GM12891 (cell line): ENCODE measurements around the gene RNF186.

Experiments
- POLR2A ChIP-seq: IDR thresholded peaks from 2 replicates; pipeline ENCODE4 v1.6.1; 2011; ENCODE audit warnings: low read depth, low read length, control low read depth
- TAF1 ChIP-seq: IDR thresholded peaks from 2 replicates; pipeline ENCODE4 v1.6.1; 2011; ENCODE audit warnings: low read depth, low read length, control low read depth

GRCh38 chr1:19846338-19846737, 31.3 kb upstream of the RNF186 start:
- no peak for TF ChIP-seq POLR2A
- no peak for TF ChIP-seq TAF1
